Muscle of back (tissue), 11 donors: ENCODE data around the gene ASB13. TPM values are rescaled to one million over a fixed set of nuclear protein-coding genes. Genes with fewer than 3 reads are reported as not detected.
"Not testable (repeated sequence)": the region's sequence is repeated elsewhere in the genome, so short reads cannot be mapped to it uniquely, and the experiment has no call there.

Experiments used
- DNase-seq, 3 donors: peaks; one replicate each; pipeline versions ENCODE4 v3.0.0 to v3.0.0-alpha.2; 2013
- polyA plus RNA-seq, 10 donors: library from polyadenylated mRNA; unstranded; fragments of 120-200 nt; gene quantifications; one replicate each; pipeline ENCODE4 v1.2.1, GENCODE V29; 2013; ENCODE audit not compliant: insufficient read length in 10 of 10

ASB13 gene
- polyA plus RNA-seq, 10 donors: 9.0 to 15.5 (median 11.8) TPM

DNA sequence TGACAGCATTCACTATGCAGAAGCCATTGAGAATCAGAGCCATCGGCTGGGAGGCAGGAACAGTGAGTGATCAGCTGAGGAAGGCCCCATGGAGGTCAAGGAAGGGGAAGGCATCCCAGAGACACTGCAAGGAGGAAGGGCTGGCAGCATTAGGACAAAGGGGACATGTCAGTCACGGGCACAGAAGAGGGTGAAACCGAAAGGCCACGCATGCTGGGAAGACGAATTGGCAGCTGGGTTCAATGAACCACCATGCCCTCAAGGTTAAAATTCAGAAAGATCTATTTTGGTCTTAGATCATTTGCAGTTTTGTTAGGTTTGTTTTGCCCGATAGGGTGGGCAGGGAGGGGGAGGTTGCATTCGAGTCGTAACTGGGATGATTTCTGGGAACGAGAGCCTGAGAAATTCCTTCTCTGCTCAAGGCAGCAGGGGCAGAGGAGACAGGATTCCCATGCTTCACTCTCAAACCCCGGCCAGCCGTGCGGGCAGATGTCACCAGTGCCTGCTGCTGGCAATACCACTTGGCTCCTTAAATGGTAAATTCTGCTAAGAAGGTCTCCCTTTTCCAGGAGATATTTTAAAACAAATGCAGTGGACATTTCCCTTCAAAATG is 57.7 kb downstream of the ASB13 start:
- DNase-seq: no peak

DNA sequence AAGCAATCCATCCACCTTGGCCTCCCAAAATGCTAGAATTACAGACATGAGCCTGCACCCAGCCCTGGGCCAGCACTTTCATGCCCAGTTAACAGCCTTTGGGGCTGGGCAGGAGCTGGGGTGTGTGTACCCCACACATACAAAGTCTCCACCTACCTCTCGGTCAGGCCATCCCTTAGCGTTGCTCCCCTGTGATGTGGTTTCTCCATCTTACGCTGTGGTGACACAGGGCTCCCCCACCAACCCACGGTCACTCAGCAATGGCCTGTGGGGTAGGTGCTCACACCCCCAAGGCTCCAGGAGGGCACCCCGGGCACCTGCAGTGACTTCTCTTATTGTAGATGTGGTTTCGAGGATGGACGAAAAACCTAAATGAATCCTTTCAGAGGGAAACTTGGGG is 58.8 kb downstream of the ASB13 start:
- no peak for DNase-seq

DNA sequence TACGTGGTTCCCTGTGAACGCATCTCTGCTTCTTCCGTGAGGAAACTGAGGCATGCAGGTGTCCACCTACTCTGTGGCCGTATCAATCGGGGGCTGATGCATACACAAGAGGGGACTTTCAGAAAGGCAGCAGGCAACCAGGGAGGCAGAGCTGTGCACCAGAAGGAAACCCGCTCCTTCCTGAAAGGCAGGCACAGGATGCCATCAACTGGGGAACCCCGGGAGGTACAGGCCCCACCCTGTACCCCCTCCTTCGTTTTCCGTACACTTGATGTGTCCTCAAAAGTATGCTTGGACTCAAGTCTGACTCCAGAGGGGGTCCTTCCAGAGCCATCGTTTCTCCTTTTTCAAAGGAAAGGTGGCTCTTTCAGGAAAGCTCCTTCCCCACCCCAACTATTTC is 59.5 kb downstream of the ASB13 start:
- no peak for DNase-seq

DNA sequence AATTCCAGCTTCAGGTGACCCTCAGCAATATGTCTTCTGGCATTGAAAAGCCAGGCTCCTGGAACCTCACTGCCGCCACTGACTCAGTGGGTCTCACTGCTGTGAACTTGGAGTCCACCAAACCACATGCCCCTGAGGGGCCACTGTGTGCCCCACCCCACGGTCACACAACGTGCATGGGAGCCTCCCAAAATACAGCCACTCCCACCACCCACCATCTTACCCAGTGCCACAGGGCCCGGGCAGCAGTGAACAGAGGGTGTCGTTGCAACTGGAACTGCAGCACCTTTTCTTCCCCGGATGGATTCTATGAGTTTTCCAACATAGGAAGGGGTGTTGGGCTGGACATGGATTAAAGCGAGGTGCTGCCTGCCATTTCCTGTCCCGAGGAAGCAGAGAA is 60.1 kb downstream of the ASB13 start:
- no peak for DNase-seq

DNA sequence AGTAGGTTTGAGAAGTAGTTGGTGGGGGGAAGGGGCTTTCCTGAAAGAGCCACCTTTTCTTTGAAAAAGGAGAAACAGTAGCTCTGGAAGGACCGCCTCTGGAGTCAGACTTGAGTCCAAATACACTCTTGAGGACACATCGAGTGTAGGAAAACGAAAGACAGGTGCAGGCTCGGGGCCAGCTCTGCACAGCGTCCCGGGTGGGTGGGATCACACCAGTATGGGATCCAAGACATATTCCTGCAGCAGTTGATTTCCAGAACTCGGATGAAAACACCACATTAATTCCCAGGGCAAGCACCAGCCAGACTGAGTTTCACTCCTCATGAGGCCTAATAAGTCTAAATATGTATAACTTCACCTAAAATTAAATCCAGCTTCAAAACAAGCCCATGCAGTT is 61.4 kb downstream of the ASB13 start:
- DNase-seq: peak in 1 of 3 donors; percentile 58

DNA sequence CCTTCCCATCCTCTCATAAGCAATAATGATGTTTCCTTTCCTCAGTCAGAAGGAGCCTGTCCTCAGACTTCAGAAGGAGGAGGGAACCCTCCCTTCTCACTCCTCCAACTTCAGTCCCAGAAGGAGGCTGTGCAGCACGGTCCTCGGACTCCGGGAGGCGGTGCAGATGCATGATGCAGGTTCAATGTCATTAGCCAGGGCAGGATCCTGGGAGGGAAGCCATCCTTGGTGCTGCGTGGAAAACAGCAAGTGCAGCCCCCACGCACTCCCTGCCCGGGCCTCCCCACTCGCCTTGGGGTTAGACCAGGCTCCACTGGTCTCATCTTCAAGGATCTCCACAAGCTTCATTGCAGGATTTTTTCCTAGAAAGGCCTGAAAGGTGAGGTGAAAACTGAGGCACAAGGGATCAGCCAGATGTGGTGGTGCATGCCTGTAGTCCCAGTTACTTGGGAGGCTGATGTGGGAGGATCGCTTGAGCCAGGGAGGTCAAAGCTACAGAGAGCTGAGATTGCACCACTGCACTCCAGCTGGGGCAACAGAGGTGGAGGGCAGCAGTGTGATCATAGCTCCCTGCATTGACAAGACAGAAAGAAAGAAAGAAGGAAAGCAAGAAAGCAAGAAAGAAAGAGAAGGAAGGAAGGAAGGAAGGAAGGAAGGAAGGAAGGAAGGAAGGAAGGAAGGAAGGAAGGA is 62.0 kb downstream of the ASB13 start:
- no peak for DNase-seq

DNA sequence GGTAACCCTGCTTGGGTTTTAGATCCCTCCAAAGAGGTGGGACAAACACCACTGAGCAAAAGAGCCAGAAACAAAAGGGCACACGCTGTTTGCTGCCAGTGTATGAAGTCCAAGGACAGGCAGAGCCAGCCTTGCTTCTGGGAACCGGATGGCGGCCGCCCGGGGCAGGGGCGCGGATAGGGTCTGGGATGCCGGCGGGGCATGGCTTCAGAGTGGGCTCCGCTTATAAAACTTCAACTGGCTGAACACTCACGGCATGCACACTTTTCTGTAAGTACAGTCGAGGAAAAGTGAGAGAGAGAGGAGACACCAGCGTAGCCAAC is 62.6 kb downstream of the ASB13 start:
- DNase-seq: no peak

DNA sequence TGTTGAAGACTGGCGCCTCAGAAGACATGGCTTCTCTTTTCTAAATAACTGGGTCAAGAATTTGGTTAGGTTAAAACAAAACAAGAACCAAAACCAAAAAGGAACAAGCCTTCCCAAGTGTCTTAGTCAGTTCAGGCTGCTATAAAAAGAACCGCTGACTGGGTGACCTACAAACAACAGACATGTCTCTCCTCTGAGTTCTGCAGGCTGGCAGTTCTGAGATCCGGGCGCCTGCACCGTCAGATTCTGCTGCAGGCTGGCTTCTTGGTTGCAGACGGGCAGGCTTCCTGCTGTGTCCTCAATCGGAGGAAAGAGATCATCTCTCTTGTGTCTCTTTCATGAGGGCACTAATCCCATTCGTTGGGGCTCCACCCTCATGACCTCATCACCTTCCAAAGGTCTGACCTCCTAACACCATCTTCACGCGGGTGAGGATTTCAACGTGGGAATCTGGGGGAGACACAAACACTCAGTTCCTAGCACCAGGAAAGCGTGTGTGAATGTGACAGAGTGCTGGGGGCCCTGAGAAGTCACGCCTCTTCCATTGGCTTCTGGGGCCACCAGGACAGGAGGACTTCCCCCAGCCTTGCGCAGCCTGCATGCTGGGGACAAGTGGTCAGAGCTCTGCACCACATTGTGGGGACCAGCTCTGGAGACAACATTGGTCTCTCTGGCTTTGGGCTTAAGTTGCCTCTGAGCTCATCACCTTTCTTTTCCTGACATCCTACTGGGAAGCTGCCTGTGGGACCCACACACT is 63.1 kb downstream of the ASB13 start:
- DNase-seq: no peak

DNA sequence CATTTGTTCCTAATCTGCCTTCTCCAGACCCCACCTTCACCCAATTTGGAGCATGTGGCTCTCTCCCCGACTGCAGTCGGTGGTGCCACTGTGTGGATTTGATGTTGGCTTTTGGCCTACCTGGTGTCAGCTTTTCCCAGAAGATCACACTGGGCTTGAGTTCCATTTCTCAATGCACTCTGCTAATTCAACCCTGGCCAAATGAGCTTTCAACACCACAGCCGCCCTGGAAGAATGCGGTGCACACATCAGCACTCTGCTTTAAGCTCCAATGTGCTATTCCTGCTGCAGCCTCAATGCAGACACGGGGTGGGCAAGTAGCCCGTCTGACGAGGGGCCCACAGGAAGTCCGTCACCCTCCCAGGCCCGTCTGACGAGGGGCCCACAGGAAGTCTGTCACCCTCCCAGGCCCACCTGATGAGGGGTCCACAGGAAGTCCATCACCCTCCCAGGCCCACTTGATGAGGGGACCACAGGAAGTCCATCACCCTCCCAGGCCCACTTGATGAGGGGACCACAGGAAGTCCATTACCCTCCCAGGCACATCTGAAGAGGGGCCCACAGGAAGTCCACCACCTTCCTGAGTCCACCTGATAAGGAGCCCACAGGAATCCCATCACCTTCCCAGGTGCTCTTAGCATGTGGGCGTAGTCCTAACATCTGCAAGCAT is 64.4 kb downstream of the ASB13 start:
- no peak for DNase-seq

DNA sequence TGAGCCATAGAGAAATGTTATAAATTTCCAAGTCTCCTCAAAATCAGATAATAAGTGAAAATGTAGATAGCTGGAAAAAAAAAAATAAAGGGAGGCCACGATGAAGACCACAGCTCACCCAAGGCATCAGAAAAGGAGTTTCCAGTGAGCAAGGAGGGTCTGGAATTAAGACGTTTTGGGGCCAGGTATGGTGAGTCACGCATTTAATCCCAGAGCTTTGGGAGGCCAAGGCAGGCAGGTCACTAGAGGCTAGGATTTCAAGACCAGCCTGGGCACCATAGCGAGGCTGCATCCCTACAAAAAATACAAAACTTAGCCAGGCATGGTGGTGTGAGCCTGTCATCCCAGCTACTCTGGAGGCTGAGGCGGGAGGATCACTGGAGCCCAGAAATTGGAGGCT is 65.5 kb downstream of the ASB13 start:
- DNase-seq: no peak

DNA sequence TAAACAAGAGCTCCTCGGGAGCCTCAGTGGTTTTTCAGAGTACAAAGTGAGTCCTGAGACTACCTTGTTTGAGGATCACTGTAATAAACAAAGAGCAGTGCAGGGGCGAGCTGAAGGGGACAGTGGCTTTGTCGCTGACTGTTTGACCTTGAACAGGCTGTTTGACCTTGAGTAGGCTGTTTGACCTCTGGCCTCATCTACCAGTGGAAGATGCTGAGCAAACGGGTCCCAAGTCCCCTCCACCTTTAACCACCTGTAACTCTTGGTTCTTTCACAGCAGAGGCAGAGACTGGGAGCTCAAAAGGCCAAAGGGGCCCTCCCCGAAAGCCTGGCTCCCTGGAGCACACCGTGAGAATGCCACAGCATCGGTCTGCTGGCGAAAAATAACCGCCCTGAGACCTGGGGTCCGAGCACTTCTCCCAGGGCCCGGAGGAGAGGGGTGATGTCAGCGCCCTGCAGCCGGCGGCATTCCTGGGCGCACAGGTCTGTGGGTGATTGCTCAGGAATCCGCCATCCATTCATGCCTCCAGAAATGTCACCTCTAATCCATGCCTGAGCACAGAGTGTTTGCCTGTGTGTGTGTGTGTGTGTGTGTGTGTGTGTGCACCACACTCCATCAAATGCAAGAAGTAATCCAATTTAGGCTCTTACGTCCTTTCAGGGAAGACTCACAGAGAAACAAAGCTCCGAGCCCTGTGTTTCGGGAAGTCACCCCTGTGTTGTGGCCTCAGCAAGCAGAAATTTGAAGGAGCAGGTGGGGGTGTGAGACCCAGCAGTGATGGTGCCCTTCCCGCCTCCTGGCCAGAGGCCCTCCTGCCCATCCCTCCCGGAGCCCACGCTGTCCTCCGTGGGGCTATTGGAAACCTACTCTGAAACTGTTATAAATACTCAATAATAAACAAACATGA is 66.5 kb downstream of the ASB13 start:
- no peak for DNase-seq

DNA sequence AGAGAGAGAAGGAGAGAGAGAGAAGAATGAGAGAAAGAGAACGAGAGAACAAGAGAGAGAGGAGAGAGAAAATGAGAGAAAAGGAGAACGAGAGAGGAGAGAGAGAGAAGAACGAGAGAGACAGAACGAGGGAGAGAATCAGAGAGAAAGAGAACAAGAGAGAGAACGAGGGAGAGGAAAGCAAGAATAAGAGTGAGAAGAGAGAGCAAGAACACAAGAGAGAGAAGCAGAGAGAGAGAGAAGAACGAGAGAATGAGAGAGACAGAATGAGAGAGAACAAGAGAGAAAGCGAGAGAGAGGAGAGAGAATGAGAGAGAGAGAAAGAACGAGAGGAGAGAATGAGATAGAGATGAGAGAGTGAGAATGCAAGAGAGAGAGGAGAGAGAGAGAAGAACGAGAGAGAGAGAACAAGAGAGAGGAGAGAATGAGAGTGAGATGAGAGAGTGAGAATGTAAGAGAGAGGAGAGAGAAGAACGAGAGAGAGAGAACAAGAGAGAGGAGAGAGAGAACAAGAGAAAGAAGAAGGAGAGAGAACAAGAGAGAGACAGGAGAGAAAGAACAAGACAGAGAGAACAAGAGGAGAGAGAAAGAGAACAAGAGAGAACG is 68.2 kb downstream of the ASB13 start:
- no peak for DNase-seq

DNA sequence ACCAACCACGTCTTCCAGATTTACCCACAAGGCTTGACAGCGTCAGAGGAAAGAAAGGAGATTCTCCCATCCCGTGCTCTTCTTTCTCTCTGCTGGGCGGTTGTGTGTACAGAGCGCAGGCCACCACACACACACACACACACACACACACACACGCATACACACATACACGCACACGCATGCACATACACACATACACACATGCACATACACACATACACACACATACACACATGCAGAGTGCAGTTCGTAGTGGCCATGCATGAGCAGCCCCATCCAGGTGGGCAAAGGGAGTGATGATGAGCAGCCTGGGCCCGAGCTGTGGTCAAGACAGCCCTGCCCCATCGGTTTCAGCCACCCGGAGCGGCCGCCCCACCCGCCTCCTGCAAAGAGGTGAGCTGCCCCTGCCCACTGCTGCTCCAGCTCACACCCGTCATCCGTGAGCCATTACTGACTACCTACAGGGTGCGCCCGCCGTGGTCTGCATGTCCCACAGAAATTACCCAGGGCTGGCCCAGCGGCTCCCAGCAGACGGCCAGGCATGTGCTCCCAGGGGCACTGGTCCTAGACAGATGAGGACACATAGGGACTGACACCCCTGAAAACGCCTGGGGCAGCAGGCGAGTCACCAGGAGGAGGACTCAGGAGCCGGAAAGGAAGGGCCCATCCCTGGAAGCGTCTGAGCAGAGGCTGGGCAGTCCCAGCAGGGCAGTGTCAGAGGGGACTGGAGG is 69.6 kb downstream of the ASB13 start:
- DNase-seq: no peak

DNA sequence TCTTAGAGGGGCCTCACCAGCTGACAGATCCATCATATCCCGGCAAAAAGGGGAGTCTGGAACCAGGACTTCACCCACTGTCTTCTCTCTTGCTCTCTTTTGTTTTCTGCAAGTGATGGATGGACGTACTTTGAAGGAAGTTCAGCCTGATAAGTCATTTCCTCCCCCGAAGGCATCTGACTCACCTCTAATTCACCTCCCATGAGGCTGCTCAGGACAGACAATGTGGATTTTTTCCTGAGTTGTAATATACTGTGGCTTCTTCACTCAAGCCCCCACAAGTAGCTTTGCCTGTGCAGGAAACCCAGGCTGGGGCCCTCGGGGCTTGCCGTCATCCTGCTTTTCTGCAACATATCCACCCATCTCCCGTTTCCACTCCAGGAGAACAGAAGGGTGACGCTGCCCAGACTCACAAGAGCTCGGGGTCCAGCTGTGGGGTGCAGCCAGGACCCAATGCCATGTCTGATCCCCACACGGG is 70.4 kb downstream of the ASB13 start:
- peak in 1 of 3 donors; percentile 93 for DNase-seq

DNA sequence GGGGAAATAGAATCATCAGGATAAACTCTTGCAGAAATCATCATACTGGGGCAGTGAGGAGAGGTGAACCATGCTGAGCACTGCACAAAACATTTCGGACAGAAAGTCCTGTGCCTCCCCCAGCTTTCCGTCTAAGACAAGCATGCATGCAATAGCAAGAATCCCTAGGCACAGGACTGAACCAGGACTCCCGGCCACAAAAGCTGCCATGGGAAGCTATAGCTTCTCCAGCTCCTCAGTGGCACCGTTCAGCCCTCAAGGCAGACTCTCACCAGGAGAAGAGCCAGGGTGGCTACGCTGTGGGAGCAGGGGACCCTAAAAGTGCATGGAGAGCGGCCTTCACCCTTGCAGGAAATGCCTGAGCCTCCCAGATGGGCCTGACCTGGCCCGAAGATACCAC is 70.8 kb downstream of the ASB13 start:
- DNase-seq: no peak

DNA sequence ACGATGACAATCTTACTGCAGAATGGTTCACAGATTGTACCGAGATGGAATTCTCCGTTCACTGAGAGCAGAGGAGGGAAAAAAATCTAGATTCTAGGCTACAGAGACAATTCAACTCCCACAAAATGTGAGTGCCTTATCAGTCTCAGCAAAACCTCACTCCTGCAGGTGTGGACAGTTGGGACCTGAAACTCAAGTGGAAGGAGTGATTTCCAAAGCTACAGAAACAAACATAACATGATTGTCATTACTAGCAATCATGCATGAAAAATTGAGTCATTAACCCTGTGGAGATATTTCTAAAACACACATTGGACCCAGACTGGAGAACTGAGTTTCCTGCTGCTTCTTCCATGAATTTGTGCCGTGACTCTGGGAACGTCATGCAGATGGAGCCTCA is 71.3 kb downstream of the ASB13 start:
- no peak for DNase-seq

DNA sequence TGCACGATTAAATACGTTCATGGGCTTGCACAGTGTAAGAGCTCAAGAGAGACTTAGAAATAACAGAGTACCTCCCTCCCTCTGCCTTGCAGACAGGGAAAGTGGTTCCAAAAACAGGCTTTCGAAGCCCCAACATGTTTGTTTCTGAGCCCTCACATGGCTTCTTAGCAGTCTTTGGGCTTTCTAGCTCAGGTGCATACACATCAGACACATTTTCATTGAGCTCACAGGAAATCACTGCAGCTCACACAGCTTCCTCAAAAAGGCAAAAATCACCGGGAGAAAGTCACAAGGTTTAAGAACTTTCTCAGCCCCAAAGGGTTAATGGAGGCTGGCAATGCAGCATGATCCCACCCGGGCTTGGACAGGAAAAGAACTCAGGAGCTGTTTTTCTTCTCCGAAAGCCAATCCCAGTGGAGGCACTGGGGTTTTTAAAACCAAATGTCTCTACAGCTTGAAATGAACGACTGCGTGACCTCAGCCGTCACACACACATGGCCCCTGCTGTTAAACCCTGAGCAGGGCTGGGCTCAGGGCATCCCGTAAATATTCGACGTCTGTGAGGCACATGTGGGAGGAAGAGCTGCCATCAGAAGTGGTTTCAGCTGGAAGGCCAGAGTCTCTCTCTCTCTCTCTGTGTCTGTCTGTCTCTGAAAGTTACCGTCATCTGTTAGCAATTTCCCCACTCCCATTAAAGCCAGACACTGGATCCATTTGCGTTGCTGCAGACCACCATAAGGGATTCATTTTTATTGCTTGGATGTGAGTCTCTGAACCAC is 71.9 kb downstream of the ASB13 start:
- DNase-seq: peak in 2 of 3 donors; percentile 76 to 78

DNA sequence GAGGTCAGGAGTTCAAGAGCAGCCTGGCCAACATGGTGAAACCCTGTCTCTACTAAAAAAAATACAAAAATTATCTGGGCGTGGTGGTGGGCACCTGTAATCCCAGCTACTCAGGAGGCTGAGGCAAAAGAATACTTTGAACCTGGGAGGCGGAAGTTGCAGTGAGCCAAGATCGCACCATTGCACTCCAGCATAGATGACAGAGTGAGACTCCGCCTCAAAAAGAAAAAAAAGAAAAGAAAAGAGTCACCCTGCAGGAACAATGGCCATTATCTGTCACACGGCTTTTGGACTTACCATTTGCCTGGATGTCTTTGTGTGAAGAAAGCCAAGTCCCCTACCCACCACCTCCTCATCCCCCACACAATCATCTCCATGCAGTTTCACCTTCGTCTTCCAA is 73.0 kb downstream of the ASB13 start:
- not testable (repeated sequence) for DNase-seq

DNA sequence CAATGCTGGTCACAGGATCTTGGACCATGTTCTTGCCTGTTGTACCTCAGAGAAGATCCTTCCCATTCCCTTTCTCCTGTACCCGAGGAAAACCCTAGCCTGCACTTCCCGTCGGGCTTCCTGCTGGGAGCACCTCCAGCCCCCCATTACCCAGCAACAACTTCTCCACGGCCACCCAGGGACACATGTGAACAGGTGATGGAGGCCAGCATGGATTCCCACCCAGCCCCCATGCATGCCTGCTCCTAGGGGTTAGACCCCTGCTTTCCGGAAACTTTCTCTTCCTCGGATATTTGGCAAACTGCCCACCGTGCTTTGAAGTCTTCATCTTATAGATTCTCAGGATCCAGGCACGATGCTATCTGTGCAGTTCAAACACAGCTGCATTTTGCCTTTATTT is 74.3 kb downstream of the ASB13 start:
- DNase-seq: no peak
